CD4-positive, alpha-beta T cell treated with Interleukin-10 for 1 hour (primary cell): ENCODE measurements around the gene TBC1D16.

Experiments used
- DNase-seq: peaks from one replicate; pipeline ENCODE4 v3.0.0-alpha.2; 2020

Gene TBC1D16

DNA sequence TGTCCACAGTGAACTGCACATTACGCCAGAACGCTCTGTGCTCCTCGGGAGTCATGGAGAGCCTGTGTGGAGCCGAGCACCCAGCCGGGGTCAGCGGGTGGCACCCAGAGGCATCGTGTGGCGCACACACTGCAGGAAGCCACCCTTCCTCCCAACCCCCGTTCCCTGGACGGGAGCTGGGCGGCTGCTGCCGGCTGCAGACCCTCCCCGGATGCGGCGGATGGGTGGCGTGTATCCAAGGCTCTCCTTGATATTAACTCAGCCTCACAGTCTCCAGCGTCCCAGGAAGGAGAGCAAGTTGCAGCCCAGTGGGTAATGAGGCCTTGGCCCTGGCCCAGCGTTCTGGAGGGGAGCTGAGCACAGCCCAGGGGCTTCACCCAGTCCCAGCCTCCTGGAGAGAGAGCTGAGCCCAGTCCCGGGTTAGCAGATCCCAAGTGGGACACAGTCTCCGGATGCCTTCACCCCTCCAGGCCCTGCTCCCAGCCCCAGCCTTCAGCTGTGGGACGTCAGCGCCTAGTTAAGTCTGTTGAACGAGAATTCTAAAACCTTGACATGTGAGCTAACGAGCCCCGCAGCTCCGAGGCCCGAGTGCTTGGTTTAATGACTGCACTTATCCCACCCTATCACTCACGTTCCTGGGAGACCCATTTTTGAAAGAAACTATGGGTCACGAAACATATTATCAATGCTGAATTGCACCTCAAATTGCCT, 86.6 kb downstream of the TBC1D16 start:
- no peak for DNase-seq

DNA sequence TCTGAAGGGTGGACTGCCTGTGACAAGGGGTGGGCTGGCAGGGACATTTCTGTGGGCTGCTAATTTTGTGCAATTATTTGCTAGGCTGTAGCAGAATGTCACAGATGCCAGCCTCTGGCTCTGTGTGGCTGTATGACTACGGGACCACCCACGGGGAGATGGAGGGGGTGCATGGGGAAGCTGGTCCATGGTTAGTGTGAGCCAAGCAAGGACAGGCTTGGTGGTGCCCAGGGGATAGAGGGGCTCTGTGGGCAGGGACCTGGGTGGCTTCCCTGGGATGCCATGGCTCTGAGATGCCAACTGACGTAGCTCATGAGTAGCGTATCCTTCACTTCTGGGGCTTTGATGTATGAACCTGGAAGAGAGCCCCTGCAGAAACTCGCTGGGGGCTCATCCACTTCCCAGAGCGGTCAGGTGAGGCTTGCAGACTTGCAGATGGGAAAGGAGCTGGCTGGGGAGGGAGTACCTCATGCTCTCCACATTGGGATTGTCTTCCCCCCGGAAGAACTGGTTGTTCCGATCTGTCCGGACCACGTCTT, 87.2 kb downstream of the TBC1D16 start:
- no peak for DNase-seq

DNA sequence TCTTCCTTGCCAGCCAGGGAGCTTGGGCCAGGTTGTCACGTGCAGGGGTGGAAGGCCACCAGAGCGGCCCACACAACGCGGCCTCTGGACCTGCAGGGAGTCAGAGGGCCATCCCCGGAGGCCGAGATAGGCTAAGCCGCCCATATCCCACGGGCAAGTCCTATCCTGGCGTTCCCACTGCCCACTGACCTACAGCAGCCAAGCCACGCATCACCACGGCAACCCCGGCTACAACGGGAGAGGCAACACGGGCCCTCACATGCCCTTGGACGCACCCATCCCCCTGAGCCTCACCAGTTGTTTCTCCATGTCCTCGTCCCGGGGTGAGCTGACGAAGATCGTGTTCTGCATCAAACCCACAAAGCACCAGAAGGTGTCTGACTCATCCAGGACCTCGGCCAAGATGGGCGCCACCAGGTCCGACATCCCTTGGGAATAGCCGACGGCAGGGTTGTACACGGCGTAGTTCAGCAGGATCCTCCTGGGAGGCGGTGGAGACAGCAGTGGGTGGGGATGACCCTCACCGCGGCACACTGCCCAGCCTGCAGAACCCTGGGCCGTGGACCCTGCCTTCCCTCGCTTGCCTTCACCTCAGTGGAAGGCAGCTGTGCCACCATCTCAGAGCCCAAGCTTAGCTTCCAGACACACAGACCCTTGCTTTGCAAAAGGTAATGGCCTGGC, 88.2 kb downstream of the TBC1D16 start:
- no peak for DNase-seq

DNA sequence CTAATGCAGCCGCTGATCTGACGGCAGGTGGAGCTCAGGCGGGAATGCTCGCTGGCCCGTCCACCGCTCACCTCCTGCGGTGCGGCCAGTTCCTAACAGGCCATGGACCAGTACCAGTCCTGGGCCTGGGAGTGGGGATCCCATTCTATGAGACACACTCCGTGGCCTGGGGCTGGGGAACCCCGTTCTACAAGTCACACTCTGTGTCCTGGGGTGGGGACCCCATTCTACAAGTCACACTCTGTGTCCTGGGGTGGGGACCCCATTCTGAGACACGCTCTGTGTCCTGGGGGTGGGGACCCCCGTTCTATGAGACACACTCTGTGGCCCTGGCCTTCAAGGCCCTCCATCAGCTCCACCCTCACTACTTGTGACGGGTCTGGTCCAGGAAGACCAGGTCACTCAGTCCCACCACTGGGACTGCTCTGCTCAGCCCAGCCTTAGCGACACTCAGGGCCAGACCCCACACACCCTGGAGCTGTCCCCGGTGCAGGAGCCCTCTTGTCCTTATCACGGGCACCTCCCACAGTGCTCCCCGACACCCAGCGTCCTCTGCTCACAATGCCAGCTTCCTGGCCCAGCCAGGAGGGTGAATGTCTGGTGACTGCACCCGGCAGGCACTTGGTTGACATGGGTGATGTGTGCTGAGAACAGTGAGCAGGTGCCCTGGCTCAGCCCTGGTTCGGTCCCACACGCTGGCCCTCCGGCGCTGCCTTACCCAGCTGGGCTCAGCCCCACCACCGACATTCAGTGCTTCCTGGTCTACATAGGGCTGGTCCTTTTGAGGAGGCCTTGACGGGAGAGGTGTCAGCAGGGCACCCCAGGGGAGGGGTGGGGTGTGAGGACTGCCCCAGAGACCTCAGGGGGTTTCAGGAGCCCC, 89.1 kb downstream of the TBC1D16 start:
- DNase-seq: no peak

DNA sequence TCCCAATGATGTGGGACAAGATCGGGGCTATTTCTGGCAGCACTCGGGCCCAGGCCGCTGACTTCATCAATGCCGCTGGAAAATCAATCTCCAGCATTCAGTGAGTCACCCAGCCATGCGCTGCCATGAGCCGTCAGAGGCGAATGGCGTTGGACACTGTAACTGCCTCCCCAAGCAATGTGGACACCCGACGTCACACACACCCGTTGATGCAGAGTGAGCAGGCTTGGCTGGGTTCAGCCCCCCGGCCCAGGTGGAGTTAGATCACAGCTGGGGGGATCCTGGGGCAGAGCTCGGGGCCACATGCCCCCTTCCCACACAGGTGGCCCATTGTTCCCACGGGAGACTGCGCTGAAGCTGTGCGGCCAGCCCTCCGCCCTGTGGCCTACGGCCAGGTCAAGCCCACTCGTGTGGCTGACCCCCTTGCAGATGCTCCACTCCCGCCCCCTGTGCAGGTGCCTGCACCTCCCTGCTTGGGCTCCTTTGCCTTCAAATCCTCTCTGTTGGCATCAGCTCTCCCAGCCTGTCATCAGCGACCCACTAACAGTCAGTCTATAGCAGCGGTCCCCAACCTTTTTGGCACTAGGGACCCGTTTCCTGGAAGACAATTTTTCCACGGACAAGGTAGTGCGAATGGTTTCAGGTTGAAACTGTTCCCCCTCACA, 89.9 kb downstream of the TBC1D16 start:
- DNase-seq: no peak

DNA sequence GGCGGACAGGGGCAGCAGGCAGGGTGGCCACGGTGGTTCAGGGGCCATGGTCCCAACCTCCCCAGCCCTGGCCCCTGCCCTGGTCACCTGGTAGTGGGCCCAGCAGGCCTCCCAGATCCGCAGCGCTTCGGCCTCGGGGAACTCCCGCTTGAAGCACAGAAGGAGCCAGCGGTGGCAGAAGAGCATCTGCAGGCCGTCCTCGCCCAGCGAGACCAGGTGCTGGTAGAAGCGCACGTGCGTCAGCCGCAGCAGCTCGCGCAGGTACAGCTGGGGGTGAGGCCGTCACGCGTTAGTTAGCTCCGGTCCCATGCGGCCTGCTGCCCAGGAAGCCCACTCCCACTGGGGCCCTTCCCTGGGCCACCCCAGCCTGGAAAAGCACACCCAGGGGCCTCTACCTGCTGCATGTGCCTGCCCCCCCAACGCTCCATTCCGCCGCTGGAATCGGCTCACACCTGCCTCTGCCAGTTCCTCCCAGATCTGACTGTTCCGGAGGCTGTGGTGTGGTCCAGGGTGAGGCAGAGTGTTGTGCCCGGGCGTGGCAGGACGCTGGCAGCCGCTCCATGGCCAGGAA, 90.8 kb downstream of the TBC1D16 start:
- no peak for DNase-seq

DNA sequence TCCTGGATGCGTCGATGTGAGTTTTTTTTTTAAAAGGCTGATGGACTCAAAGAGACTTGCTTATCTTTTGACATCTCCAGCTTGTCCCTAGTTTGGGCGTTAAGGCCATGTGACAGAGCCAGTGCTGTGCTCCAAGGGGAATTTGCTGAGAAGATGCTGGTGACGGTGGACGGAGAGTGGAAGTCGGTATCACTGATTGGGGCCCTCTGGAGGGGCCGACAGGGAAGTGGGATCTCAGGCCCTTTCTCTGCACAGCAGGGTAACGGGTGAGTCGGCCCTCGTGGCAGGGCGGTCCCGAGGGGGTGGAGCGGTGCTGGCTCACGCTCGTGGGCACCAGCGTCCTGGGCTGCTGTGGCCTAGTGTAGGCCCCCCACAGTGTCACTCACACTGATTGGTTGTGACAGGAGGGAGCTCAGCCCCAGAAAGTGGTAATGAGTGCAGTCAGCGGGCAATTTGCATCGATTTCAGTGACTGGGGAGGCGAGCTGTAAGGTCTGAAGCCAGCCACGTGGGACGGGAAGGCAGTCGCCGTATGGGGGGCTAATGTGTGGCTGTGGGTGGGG, 91.3 kb downstream of the TBC1D16 start:
- no peak for DNase-seq

DNA sequence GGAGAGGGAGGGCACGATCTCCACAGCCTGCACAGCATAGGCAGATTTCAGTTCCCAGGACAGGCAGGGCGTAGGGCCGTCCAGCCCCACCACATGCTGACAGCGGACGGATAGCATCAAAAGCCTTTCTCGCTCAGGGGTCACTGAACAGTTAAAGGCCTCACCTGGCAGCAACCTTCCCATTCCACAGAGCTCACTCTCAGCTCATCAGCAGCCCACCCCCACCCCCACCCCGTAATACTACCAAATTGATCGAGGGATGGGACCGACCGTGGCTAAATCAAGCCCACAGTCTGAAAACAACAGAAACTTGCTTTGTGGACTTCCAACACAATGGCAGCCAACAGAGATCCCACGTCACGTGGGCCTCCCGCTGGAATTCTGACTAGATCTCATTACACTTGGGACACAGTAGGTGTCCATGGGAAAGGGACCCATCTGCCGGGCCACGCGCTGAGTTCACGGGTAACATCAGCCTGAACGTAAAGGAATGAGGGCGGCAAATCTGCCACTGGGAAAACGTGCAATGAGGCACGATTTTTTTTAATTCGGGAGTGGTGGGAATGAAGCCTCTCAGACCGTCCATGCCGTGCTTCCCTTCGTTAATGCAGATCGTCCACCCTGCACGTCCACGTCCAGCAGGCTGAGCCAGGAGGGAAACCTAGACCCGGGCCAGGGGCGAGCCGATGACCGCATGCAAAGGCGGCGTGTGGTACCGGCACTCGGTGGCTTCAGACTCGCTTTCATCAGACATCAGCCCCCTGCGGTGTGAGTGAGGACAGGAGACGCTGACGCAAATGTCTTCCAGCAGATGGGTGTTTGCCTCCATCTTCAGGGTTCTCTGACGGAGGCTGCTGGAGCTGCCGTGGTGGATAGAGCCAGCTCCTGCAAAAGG, 92.1 kb downstream of the TBC1D16 start:
- no peak for DNase-seq

DNA sequence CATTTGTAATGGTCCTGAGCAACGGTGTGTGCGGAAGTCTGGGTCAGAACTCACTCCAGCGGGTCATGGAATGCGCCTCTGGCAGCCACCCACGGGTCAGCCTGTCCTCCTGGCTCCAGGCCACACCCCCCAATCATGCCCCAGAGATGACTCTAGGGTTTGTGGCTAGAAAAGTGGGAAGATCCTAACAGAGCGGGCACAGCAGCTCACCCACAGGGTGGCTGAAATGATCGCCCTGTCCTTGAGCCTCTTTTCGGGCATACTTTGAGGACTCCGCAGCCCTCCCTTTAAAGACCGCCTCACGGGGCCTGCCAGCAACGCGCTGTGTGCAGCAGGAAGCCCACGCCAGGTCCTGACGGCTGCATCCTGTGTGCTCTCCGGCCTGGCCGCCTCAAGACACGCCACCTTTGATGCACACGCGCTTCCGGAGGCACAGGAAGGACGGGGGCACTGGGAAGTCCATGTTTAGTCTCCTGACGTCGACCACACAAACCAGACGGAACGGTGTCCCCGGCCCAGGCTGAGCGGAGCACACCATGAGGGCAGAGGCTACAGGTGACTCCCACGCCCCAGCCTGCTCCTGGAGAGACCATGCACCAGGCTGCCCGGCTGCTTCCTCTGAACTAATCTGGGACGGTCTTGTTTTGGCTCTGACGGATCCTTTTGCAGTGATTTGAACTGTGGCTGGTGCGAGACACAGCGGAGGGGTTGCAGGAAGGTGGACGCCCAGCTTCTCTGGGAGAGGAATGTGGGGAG, 92.9 kb downstream of the TBC1D16 start:
- no peak for DNase-seq

DNA sequence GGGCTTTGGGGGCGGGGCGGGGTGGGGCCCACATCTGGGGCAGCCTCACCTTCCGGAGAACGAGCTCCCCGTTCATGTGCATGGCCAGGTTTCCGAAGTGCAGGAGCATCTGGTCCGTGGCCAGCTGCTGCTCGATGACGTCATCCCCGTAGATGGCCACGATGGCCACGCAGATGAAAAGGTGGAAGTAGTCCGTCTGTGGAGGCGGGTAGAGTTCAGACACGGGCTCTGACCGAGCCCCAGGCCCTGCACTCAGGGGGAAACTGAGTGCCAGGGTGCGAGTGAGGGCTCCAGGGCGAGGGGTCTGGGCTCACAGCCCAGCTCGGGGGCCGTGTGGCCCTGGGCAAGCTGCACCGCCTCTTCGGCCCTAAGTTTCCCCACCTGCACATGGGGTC, 93.7 kb downstream of the TBC1D16 start:
- DNase-seq: no peak

DNA sequence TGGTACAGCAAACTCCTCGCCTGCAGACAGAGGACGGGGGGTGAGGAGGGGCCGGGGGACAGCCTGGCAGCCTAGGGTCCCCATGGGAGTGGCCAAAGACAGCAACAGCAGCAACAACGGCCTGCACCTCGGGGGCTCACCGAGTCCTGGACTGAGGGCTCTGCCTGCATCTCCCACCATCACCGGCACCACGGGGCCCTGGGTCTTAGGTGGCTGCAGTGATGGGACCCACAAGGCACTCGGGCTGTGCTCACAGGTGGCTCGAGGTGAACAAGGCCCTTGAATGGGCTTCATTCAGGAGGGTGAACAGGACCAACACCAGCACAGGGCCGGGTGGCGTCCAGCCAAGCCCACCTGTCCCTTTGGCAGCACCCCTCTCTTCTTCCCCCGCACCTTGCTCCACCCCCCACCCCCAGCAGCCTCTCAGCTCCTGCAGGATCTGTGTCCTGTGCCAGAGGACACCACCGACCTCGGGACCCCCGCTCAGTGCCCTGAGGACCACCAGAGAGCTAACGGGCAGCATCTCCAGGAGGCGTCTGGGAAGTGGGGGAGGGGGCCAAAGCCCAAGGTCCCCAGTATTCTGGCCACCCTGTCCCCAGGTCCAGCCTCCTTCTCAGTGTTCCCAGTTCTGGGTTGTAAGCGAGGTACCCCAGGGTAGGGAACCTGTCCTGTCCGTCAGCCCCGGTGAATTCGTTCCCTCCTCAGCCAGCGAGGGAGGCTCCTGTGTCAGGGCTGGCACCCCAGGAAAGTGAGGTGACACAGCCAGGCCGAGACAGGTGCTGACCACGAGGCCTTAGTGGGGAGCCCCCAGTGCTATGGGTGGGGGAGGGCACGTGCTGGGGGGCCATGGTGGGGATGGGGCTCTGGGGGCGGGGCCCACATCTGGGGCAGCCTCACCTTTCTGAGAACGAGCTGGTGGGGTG, 94.3 kb downstream of the TBC1D16 start:
- DNase-seq: no peak

DNA sequence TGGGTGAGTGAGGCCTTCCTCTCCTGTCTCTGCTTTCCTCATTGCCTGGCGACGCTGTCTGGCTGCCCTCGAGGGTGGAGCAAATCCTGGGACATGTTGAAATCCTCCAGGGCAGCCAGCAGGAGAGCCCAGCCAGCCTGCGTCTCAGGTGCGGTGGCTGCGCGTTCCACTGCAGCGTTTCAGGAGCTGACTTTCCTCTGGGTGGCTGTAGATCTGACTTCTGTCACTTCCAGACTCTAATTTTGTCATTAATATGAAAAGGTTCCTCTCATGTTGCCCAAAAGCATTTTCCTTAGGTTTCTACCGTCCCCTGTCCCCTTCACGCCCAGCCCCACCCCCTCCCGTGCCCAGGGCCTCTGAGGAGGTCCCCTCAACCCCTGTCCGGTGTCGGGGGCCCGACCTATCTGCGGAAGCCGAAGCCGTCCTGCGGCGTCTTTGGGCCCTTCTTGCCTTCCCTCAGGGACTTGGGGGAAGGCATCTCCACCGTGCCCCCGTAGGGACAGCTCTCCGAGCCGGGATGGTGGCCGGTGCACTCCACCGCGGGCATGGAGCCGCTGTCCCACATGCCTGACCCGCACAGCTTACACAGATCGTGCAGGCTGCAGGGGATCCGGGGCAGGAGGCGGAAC, 95.1 kb downstream of the TBC1D16 start:
- no peak for DNase-seq

DNA sequence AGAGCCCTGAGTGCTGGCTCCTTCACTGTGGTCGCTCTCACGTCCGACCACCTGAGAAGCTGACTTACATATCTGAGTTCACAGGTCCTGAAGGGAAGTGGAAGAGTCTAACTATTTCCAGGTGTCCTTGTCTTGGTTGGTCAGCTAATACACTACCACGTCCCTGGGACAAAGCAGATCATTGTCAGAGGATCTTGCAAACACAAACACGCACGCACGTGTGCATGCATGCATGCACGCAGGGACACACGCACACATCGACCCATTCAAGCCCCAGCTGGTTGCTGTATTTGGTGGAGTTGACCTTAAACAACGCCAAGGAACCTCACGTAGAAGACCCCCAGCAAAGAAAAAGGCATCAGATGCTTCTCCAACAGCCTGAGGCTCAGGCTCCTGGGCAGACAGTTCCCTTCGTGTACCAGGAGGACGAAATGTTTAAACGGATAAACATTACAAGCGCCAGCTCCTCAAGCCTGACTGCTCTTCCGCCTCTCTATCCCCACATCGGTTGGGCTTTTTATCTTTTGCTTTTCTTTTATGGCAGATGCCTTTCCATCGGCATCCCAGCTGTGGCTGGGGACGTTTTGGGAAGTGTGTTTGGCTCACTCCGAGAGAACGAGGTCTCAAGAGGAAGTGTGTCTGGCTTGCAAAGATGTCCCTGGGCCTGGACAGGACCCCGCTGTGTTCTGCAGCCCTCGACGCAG, 95.8 kb downstream of the TBC1D16 start:
- DNase-seq: no peak

DNA sequence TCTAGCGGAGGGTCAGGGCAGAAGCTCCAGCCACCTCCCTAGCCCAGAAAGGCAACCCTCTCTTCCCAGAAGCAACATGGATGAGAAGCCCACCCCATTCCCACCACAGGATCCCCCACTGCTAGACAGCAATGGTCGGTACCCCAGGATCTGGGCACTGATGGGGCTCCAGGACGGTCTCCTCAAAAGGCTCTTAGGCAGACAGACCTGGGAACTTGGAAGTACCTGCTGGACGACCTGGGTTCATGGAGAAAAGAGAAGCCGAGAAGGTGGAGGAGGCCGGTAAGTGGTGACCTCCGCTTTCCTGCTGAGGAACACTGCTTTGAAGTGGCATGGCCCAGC, 96.6 kb downstream of the TBC1D16 start:
- no peak for DNase-seq

DNA sequence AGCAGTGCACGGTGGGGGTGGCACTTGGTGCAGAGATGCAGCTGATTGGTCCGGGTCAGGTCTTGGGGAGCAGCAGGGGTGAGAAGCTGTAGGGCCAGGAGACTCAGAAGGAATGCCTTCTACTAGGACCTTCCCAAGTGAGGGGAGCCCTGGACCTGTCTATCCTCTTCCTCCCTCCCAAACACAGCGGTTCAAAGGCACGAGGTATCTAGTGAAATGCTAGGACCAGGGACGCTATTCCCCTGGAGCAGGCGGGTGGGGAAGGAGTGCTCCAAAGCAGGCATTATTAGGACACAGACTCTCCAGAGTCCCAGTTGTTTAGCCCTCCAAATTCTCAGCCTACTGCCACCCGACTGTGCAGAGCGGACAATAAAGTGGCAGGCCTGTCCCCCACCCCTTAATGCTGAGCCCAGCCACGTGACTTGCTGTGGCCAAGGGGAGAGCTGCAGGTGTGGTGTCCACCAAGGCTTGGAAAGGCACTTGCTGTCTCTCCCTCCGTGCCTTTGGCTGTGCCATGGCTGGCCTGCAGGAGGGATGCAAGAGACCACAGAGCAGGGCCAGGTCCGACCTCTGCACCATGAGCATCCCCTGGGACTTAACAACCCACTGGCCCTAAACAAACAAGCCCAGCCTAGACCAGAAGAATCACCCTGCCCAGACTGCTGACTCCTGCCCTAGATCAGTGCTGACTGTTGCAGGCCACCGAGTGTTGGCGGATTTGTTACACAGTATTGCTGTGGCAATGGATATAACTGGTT, 97.2 kb downstream of the TBC1D16 start:
- no peak for DNase-seq

DNA sequence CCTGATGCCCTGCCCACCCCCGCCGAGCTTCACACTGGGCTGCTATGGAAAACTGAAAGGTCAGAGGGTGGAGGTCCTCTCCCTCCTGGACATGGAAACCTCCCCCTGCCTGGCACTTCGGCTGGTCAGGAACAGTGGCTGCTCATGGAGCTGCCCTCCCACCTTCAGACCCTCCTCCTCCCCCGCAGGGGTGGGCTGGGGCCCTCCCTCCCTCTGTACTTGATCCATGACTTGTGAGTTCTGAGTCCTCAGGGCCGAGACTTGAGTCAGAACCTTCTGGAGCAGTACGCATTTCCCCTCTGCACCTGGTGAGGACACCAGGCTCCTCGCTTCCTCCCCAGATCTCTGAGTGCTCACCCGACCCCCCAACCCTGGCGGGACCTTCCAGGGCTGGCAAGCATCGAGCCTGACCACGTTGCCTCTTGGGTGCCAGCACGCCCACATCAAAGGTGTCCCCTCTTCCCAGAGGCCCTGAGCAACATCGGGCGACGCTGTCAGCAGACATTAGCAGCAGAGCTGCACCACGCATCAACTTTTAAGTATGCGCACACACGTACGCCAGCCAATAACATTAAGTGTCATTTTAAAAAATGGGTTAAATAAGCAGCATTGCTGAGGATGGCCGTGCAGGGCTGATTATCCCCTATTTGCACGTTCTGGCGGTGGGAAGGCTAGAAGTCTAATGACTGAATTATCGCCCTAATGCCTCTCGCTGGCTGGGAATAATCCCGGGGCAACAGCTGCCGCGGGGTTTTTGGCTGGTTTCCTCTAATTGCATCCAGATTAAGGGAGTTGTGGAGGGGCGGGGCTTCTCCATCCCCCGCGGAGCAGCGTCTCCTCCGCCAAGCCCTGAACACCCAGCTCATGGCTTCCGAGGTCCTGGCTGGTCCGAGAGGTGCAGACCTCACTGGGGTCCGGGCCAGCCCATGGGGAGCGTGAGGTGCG, 98.0 kb downstream of the TBC1D16 start:
- DNase-seq: no peak
